ENCODE results near the gene IRS4.

GRCh38 chrX:108763559-108763958, 27.2 kb upstream of the IRS4 start:
- TF ChIP-seq CTCF (IDR thresholded peaks at IDR 0.05), result no peak
- no peak for TF ChIP-seq POLR2A (IDR thresholded peaks at IDR 0.05)

Measured in tibial nerve (tissue), 3 donors.